Right renal cortex interstitium (tissue), 3 donors: ENCODE data around the gene NTM. TPM values are rescaled to one million over a fixed set of nuclear protein-coding genes. Genes with fewer than 3 reads are reported as not detected.

ENCODE experiments used
- DNase-seq, 3 donors: peaks; one replicate each; pipeline ENCODE4 v3.0.0-alpha.2; 2013; ENCODE audit warnings: low read depth in 3 of 3, low spot score in 2 of 3
- polyA plus RNA-seq, 3 donors: library from polyadenylated mRNA; unstranded; fragments of 120-200 nt; gene quantifications; one replicate each; pipeline ENCODE4 v1.2.1, GENCODE V29; 2013; ENCODE audit not compliant: insufficient read length in 3 of 3

The NTM gene
- polyA plus RNA-seq, 3 donors = 30.5 to 43.6 (median 35.7) TPM

DNA sequence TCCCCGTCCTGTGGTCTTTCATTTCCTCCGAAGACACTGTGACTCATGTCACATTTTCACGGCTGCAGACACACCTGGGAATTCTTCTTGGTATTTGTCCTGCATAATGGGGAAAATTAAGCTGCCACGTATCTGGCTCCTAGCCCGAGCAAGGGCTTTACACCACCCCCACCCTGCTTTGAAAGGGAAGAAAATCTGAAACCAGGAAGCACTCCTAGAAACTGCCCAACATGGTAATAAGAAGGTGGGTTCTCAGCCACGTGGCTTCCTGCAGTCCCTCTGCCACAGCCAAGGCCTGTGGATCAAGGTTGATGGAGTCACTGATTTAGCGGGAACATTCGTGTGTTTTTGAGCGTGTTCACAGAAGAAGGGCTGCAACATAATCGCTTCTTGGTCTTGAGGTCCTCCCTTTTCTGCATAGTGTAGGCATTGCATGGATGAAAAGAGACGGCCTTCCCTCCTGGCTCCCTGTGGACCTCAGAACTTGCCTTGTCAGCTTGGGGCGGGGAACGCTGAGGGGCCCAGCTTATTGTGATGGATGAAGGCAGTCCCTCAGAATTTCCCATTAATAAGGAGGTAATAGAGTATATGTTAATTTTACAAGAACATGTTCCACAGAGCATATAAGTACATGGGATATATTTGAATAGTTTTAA lies 292.0 kb downstream of the NTM start:
- DNase-seq = no peak

DNA sequence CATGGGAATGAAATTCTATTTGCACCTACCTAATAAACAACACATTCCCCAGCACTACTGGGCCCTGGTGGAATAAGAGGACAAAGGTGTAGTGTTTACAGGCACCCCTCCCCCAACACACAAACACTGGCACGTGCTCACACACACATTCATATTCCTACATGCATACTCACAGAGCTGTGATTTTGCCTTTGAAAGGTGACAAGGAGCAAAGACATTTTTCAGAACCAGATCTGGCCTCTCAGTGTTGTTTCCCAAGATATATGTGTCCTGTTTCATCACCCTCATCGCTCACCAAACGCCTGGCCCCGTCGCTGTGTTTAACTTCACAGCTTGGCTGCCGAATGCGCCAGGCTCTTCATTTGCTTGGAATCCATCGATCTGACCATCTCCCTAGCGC lies 292.6 kb downstream of the NTM start:
- DNase-seq = no peak

DNA sequence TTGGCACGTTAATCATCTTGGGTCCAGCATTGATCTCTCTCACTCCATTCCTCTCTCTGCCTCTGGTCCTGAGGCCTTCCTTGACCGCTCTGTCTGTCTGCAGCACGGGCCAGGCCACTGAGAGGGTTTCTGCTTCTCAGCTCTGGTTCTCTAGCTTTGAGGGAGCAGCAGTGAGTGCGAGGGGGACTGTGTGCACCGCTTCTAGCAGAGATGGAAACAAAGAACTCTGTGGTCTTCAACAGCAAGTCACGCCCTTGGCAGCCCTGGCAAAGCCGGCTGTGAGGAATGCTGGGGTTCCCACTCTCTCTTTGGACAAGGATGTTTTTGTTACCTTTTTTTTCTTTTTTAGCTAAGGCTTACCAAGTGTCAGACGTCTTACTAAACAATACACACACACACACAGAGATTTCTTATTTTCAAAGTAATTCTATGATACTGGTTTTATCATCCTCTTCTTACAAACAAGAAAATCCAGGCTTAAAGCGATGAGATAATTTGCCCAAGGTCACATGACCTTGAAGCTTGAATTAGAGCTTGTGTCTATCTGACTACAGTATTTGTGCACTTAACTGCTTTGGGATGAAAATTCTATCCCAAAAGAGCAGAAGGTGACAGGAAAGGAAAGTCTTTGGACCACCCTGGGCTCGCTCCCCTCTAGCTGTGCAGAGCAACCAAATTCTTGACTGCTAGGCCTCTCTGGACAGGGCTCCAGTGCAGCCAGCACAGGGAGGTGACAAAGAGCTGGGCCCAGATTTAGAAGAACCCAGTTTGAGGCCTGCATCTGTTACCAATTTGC lies 293.2 kb downstream of the NTM start:
- no peak for DNase-seq

DNA sequence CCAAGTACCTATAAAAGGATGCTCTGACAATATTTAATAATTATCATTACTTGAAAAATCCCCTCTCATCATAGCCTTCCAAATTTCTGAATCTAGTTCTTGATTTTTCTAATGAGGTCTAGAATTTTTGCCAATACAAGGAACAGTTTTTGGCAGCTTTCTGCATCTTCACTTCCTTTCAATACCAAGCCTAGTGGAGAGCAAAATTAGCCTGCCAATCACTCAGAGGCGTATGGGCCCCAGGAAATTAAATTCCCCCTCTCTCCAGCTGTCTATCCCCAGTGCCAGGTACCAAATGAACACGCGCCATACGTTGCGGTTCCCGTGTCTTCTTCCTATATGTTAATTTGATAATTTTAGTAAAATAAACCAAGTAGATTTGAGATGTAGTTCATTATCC lies 293.9 kb downstream of the NTM start:
- no peak for DNase-seq

DNA sequence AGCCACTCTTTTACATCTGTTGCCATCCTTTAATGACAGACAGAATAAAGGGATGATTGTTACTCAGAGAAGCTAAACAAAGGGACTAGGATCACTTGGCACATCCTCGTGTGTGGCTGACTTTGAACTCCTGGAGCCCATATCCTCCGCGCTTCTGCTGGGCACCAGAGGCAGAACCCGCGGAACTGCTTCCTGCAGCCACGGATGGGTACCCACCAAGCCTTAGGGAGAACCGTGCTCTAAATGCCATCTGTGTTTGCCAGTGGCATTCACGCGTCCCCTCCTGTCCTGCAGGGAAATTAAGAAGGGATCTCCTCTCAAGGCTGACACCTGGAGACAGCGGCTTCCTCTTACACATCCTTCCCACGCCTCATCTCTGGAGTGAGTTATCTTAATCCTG lies 294.4 kb downstream of the NTM start:
- DNase-seq = no peak

DNA sequence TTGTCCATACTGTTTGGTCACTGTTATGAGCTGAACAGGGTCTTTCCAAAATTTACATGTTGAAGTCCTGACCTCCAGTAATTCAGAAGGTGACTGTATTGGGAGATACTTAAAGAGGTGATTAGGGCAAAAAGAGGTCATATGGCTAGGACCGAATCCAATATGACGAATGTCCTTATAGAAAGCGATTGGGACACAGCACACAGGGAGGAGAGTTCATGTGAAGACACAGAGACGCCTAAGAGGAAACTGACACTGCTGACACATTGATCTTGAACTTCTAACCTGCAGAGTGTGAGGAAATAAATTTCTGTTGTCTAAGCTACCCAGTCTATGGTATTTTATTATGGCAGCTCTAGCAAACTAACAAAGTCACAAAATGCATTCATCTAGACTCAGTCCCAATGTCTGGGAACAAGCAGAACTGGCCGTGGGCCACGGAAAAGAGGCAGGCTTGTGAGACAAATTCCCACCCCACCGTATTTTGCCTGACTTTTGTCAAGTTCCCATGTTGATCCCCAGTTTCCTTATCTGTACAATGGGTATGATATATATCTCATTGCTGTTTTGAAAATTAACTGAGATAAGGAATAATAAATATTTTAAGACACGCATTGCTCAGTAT lies 295.0 kb downstream of the NTM start:
- DNase-seq = no peak

DNA sequence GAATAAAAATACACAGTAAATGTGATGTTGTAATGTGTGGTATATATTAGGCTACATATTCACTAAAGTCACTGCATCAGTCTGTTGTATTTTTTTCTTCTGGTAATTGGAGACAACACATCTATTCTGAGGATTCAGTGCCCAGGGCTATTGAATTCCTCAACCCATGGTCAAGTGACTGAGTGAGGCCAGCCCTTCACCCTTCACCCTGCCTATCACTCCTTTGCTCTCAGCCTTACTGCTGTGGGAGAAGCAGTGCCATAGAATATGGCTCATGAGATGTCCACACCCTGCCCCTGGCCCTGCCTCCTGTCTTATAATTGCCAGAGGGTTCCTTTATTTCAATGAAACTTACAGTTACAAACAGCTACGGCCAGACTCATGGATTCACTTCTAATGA lies 295.6 kb downstream of the NTM start:
- DNase-seq = no peak

DNA sequence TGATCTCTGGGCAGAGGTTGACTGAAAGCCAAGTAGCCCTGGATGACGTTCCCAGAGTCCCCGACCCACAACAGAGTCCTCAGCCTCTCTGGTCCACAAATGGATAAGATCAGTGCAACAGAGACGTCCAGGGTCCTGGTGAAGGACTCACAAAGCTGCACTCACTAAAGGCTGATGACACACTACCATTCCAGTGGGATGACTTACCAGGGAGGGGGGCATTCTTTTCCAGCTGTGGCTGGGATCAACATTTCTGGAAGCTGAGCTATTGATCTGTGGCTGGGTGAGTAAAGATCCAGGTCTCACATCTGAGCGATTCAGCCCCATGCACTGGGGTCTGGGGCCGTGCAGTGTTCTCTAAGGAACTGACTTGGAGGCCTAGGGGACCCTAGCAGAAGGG lies 296.2 kb downstream of the NTM start:
- no peak for DNase-seq

DNA sequence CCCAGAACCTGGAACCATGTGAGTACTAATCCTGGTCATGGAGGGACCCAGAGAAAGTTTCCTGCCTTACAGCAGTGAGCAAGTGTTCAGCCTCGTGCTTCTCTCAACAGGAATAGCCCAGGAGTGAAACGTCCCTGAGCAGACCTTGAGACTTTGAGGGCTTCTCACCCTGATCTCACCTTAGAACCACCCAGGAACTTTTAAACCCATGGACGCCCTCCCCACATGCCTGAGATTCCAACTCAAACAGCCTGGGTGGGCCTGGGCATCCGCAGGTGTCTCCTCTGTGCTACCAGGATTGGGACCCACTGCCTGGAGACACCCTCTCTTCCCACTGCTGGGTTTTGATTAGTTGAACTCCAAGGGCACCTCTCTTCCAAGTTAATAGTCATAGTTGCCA lies 297.2 kb downstream of the NTM start:
- no peak for DNase-seq

DNA sequence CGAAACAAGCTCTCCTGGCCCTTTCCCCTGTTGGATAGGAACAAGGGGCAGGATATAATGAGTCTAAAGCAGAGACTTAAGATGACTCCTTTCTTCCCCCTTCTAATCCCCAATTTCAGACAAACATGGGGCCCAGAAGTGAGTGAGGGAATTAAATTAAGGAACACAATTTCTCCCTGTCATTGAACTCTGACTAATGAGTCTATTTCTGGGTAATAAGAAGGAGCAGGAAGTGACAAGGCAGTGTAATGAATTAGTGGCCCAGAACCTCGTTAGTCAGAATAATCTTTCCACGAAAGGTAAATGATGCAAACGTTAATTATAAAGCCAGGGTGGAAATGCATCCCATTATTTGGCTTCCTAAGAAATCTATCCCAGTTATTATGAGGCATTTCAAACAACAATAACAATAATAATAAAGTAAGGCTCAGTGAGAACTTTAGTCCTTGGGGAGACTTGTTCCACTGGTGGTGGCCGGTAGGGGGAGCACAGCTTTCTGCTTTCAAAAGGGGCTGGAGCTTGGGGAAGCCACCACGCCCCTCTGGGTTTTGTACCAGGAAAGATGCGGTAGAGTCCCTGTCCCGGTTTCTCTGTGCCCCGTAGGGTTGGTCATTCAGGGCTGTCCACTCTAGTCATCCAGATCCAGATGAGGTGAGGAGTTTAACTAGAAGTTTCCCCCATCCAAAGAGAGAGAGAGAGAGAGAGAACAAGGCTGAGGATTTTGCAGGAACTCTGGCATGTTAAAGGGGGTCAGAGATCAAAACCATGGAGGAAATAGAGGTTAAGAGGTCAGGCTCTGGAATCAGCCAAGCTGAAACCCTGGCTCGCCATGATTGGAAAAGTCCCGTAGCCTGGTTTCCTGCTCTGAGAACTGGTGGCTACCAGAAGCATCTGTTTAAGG lies 298.3 kb downstream of the NTM start:
- no peak for DNase-seq

DNA sequence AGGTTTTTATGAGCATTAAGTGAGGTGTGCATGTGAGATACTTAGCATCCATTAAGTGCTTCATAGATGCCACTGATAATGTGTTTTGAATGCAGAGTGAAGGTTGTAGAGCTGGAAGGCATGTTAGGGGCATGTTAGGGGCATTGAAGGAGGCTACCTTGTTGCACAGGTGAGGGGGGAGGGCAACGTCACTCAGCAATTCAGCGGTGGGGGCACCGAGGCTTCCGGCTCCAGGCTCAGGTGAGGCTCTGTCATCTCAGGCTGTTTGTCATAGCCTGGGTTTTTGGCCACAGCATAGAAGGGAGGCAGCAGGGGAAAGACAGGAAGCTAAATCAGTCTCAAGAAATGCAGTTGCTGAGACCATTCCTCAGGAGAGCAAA lies 299.0 kb downstream of the NTM start:
- DNase-seq = no peak

DNA sequence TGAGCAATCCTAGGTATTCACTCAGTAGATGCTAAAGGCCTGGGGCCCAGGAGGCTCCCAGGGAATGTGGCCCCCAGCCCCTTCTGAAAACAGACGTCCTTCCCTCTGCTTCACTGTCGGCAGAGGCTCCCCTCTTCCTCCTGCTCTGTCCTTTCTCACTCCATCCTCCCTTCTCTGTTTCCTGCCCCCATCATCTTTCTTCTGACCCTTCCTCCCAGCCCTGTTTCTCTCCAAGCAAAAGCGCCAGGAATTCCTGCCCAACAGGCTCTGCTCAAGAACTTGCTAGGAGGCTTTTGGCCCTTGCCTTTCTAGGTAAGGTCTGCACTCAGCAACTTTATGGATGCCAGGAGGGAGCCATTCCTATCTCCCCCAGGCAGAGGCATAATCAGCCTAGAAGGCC lies 300.5 kb downstream of the NTM start:
- DNase-seq = no peak

DNA sequence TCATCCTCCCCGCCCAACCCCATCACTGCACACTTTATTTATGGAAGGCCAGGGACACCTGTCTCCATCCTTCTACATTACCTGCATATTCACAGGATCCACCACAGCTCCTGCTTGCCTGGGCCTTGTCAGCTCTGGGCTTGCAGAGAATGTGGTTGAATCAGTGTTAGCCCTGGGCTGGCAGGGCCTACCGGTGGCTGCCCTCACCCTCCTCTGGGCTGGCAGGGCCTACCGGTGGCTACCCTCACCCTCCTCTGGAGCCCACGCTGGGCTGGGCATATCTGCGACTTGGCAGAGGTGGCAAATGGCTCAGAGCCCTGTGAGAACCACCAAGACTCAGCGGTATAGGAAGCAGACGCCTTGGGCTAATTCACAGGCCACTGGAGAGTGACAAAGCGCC lies 300.9 kb downstream of the NTM start:
- no peak for DNase-seq

DNA sequence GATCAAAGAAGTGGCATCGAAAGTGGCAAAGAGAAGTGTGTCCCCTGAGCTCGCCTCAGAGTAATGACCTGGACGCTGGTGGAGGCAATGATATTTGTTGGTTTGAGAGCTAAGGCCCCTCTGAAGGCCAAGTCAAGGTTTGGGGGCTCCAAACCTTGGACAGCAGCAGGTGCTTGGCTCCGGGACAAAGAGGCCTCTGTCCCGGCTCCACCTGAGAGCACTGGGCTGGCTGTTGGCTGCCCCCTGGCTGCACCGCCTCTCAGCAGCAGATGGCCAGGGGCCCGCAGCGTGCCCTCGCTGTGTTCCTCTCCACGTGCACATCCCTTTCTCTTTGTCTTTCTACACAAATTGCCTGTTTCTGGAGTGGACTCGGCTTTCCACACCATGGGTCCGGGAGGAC lies 301.3 kb downstream of the NTM start:
- no peak for DNase-seq

DNA sequence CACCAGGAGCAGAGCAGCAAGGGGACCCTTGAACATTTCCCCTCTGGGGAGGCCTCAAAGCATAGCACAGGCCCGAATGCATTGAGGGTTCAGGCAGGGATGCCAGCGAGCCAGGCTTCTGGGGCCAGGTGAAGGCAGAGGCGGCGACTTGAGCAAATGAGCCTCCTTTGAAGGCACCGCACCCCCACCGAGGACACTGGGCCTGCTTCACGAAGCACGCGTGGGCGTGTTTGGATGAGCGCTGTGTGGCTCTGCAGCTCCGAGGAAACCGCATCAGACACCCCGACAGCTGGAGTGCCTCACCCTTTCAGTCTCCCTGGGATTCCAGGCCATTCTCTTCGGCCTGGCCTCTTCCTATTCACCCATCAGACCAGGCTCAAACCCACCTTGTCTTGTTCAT lies 301.8 kb downstream of the NTM start:
- DNase-seq = no peak

DNA sequence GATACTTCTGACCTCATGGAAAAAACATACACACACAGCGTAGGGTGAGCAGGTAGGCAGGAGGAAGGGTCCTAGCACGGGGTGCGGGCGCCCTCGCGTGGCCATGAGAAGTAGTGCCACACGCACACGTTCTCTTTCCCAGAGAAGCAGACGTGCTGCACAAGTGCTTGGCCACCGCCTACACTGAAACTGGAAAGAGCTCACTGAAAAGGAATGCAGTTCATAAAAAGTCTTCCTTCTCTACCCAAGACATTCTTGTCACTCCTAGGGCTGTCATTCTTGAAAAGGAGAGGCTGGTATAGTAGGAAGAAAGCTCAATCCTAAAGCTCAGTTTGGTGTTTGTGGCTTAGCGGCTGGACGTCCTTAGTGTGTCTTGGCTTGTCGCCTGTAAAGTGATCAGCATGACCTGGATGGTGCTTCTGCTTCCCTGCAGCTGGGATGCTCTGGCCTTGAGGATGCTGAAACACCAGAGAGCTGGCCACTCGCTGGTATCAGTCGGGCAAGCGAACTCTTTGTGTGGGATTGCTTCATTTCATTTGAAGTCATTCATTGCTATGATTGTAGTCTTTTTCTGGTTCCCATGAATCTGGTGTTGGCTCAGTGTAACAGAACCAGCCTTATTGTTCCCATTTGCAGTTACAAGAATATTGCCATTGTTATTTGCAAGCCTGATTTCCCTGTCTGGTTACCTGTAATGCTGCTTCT lies 303.8 kb downstream of the NTM start:
- peak in 1 of 3 donors; percentile 69 for DNase-seq

DNA sequence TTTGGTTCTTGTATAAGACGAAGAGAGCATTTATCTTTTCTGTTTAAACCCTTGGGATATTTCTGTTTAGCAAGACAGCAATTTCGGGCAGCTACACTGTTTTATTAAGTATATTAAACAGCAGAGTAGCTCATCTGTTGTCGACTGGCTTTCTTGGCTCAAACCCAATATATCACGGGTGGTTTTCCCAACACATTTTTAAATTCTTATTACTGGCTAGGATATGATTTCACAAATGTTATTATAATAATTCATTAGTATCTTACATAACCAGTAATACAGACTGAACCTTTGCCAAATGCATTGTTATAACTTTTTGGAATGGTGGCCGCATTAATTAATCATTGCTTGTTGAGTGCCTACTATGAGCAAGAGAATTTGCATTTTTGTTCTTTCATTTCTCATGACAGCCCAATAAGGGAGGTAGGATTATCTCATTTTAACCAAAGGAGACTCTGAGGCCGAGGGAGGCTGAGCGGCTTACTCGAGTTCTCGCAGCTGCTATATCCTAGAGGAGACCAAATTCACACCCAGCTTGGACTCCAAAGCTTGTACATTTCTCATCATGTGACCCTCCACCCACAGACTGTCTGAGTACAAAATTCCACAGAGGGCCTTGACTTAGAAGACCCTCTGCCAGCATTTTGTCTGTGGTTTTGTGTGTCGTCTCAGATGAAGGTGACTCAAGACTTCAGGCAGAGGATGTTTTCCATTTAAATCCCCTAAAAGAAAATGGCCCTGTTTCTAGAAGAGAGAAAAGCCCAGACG lies 304.9 kb downstream of the NTM start:
- no peak for DNase-seq

DNA sequence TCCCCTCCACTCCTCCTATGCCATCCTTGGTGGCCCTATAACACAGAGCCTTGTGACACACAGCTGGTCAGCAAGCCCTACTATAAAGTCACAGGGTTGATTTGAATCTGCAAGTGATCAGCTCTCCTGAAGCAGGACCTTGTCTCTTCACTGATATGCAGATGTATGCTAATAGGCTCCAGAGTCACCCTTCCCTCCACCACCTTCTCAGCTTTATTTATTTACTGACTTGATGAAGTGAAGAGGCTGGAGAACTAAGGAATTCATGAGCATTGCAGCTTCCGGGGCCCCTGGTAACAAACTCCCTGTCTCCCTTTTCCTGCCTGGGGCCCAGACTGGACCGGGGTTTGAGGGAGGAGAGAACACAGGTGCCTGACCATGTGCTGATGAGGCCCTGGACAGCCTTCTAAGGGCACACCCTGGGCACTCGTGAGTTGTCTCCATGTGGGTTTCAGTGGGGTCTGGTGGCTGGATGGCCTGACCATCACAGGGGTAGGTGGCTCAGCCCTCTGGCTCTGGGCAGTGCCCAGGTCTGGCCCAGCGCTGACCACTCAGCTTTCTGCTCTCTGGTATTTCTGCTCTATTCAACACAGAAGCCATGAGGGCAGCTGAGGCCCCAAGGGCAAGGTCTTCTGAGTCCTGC lies 307.5 kb downstream of the NTM start:
- DNase-seq = no peak

DNA sequence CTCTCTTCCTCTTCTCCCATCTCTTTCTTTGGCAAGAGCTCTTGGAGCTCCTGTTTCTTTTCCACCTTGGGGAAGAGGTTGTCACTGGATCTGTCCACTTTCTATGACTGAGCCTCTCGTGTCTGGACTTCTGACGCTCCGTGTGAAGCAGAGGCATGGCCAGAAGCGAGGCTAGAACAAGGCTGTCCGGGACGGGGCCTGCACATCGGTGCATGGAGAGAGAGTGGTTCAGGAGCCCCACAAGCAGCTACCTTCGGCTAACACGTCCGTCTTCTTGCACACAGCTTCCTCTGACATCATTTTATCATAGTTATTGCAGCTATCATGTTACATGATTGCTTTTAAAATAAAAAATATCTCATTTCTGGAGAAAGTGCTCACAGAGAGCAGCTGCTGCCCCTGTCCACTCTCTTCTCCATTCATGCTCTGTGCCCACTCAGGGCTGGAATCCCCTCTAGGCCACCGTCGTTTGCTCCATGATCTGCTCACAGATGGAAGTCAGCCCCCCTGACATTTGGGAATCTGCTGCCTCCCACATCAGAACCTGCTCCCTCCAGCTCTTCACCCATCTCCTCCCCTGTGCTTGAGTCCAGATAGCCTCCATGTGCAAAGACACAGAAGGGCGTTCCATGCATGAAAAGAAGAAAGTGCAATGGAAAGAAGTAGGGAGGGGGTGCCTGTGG lies 308.4 kb downstream of the NTM start:
- DNase-seq = no peak
